Fibroblast of the aortic adventitia (primary cell): ENCODE measurements around the gene IGF2BP2. TPM values are rescaled to one million over a fixed set of nuclear protein-coding genes. Genes with fewer than 3 reads are reported as not detected.
"Not testable (repeated sequence)": the region's sequence is repeated elsewhere in the genome, so short reads cannot be mapped to it uniquely, and the experiment has no call there.

Source experiments
- DNase-seq: peaks from one replicate; pipeline ENCODE4 v3.0.0-alpha.2; 2010; ENCODE audit warnings: low read depth
- H3K4me3 ChIP-seq: 2 replicates; pipeline ENCODE4 v1.5.1; 2011; ENCODE audit warnings: low read depth, mild to moderate bottlenecking, control low read depth, low read length, moderate library complexity
- total RNA-seq: library from RNA; depleted of rRNA; stranded (reverse); fragments of >200 nt; gene quantifications from 2 replicates; pipeline ENCODE4 v1.2.3, GENCODE V29; 2012; ENCODE audit warnings: low replicate concordance
- TF ChIP-seq, protein P1 (sequence below): IDR thresholded peaks from 2 replicates; pipeline ENCODE4 v1.5.1; 2011; ENCODE audit warnings: mild to moderate bottlenecking, low read length, control low read depth, inconsistent platforms; ENCODE audit not compliant: insufficient read depth

IGF2BP2 gene
- total RNA-seq, 1 donor: 40.1 TPM

DNA sequence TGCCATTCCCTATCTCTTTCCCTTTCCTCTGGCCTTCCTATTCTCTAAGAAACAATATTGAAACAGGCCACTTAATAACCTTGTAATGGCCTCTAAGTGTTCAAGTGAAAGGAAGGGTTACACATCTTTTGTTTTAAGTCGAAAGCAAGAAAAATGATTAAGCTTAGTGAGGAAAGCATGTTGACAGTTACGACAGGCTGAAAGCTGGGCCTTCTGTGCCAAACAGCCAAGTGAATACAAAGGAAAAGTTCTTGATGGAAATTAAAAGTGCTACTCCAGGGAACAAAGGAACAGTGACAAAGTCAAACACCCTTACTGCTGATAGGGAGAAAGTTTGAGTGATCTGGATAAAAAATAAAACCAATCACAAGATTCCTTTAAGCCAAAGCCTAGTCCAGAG is 184.5 kb downstream of the IGF2BP2 start:
- DNase-seq: no peak
- TF ChIP-seq, protein P1, sequence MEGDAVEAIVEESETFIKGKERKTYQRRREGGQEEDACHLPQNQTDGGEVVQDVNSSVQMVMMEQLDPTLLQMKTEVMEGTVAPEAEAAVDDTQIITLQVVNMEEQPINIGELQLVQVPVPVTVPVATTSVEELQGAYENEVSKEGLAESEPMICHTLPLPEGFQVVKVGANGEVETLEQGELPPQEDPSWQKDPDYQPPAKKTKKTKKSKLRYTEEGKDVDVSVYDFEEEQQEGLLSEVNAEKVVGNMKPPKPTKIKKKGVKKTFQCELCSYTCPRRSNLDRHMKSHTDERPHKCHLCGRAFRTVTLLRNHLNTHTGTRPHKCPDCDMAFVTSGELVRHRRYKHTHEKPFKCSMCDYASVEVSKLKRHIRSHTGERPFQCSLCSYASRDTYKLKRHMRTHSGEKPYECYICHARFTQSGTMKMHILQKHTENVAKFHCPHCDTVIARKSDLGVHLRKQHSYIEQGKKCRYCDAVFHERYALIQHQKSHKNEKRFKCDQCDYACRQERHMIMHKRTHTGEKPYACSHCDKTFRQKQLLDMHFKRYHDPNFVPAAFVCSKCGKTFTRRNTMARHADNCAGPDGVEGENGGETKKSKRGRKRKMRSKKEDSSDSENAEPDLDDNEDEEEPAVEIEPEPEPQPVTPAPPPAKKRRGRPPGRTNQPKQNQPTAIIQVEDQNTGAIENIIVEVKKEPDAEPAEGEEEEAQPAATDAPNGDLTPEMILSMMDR: no peak
- no peak overlapping the region for H3K4me3 ChIP-seq

DNA sequence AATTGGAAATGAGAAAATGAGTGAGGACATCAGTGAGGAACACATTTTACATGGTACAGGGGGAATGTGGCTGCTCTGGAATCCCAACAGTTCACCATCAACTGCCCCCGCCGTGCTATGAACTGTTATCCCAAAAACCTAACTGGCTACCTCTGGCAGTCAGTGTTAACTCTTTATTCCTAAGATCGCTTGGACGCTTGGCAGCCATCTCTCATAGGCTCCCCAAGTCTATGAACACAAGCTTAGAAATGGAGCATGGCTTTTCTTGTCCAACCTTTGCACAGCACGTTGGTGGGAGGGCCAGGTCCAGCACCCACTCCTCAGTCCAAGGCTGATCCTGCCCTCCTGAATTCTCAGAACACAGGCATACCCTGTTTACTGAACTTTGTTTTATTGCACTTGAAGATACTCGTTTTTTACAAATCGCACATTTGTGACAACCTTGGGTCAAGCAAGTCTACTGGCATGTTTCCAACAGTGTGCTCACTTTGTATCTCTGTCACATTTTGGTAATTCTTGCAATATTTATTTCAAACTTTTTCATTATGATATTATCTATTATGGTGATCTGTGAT is 185.1 kb downstream of the IGF2BP2 start:
- no peak overlapping the region for H3K4me3 ChIP-seq
- TF ChIP-seq, protein P1: no peak
- DNase-seq: no peak

- DNase-seq, H3K4me3 ChIP-seq: not testable (repeated sequence)
Observed at GRCh38 chr3:185638651-185639050, 186.2 kb downstream of the IGF2BP2 start.

DNA sequence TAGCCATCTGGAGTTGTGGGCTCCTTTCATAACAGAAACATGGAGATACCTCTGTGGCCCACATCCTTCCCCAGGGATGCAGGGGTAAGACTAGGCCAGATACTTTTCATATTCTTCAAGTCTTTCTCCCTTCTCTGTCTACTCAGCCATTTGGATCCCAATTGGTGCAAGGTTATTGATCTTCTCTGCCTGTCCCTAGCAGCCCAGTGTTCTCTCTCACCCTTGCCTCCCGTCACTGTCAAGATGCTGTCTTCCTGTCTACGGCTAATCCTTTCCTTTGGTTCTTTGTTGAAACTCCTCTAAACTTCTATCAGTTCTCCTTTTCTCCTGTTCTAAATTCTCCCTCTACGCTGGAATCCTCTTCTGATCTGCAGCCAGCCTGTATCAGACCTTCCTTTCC is 187.5 kb downstream of the IGF2BP2 start:
- TF ChIP-seq, protein P1: no peak
- DNase-seq: no peak
- no peak overlapping the region for H3K4me3 ChIP-seq

- TF ChIP-seq, protein P1: no peak
- H3K4me3 ChIP-seq: no peak overlapping the region
- no peak for DNase-seq
Observed at GRCh38 chr3:185632996-185633395, 191.8 kb downstream of the IGF2BP2 start.

GRCh38 chr3:185631508-185632206 is 193.2 kb downstream of the IGF2BP2 start:
- H3K4me3 ChIP-seq: no peak overlapping the region
- TF ChIP-seq, protein P1: no peak
- no peak for DNase-seq

GRCh38 chr3:185631108-185631507 is 193.7 kb downstream of the IGF2BP2 start:
- TF ChIP-seq, protein P1: no peak
- H3K4me3 ChIP-seq: no peak overlapping the region
- no peak for DNase-seq
